ENCODE data around the gene PSME2.
A peak's percentile ranks its signal among the peaks of the same experiment; 100 is the strongest.

DNA sequence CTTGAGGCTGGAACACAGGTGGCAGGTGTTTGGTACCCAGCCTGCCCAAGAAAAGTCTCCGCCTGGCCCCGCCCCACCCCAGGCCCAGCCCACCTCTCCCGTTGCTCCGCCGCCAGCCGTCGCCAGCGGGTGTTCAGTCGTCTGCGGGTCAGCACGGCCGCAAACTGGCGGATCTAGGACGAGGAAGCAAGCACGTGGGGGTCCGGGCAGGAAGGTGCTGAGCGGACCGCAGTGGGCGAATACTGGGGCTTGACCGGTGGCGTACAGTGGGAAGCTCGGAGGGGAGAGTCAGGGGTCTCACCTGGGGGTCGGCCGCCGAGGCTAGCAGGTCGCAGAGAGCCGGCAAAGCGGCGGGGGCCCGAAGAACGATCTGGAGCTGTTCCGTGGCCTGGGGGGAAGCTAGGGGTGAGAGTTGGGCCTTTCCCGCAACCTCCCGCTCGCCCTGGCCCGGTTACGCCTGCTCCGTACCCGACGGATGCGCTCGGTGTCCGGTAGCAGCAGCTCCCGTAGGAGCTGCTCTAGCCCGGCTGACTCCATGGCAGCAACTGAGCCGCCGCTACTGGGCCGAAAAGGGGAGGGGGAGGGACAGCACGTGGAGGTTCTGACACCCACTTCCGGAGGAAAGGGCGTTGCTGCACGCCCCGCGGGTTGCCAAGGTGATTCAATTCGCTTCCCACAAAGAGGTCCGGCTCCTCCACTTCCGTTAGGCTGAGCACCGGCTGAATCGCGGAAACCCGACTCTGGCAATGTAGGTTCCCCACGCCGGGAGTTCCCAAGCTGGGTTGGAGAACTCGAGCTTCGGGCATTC, 42.0 kb upstream of the PSME2 start, which contains the start of gene IPO4:
- TF ChIP-seq, protein P1, sequence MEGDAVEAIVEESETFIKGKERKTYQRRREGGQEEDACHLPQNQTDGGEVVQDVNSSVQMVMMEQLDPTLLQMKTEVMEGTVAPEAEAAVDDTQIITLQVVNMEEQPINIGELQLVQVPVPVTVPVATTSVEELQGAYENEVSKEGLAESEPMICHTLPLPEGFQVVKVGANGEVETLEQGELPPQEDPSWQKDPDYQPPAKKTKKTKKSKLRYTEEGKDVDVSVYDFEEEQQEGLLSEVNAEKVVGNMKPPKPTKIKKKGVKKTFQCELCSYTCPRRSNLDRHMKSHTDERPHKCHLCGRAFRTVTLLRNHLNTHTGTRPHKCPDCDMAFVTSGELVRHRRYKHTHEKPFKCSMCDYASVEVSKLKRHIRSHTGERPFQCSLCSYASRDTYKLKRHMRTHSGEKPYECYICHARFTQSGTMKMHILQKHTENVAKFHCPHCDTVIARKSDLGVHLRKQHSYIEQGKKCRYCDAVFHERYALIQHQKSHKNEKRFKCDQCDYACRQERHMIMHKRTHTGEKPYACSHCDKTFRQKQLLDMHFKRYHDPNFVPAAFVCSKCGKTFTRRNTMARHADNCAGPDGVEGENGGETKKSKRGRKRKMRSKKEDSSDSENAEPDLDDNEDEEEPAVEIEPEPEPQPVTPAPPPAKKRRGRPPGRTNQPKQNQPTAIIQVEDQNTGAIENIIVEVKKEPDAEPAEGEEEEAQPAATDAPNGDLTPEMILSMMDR (conservative IDR thresholded peaks at IDR 0.05) = no peak
- TF ChIP-seq ZFX (IDR thresholded peaks at IDR 0.05) = peak; percentile 65; the same call in 1 of the 2 replicates
